Activated CD4-positive, alpha-beta T cell treated with anti-CD3 and anti-CD28 coated beads, Interleukin-2, amount 10 ng/mL, durations not matched to agents 7 days and 5 days (primary cell): ENCODE results near the gene CAMK4. TPM values are rescaled to one million over a fixed set of nuclear protein-coding genes. Genes with fewer than 3 reads are reported as not detected.

Experiments used
- CTCF ChIA-PET: fragments of 350-600 bp; sonication (Branson Sonifier 250); formaldehyde crosslinking; loops from one replicate; lab custom pipeline; 2021; ENCODE audit warnings: antibody characterized with exemption; lab: Charles Lee
- POLR2A ChIA-PET: fragments of 350-600 bp; sonication (Branson Sonifier 250); formaldehyde crosslinking; loops from one replicate; lab custom pipeline; 2021; ENCODE audit warnings: antibody characterized with exemption; lab: Charles Lee
- DNase-seq: peaks from one replicate; pipeline ENCODE4 v3.0.0-alpha.2; 2020
- H3K27ac Mint-ChIP-seq: one replicate; pipeline ENCODE4 v1.8.0; 2021; ENCODE audit warnings: mild to moderate bottlenecking, moderate library complexity, mixed read lengths
- H3K27me3 Mint-ChIP-seq: one replicate; pipeline ENCODE4 v1.8.0; 2021; ENCODE audit warnings: mixed read lengths
- H3K36me3 Mint-ChIP-seq: one replicate; pipeline ENCODE4 v1.8.0; 2021; ENCODE audit warnings: low read depth, mixed read lengths
- H3K4me1 Mint-ChIP-seq: one replicate; pipeline ENCODE4 v1.8.0; 2021; ENCODE audit warnings: mixed read lengths
- H3K4me3 Mint-ChIP-seq: one replicate; pipeline ENCODE4 v1.8.0; 2021; ENCODE audit warnings: mild to moderate bottlenecking, moderate library complexity, mixed read lengths
- H3K9me3 Mint-ChIP-seq: one replicate; pipeline ENCODE4 v1.8.0; 2021; ENCODE audit warnings: mixed read lengths
- total RNA-seq, 2 experiments: library from RNA; stranded (reverse); gene quantifications; one replicate each; pipeline ENCODE4 v1.2.3, GENCODE V29; 2021

CAMK4 gene
- total RNA-seq, 2 experiments from 2014 or later: 138 to 139 TPM

GRCh38 chr5:111231119-111231518 lies 6.9 kb downstream of the CAMK4 start:
- no peaks in the 10 kb centered on the region for H3K27me3 Mint-ChIP-seq
- H3K9me3 Mint-ChIP-seq: no peaks in the 10 kb centered on the region
- POLR2A ChIA-PET: no interaction called here
- H3K36me3 Mint-ChIP-seq: peaks cover 57% of the 10 kb centered on the region
- CTCF ChIA-PET: interaction anchor here (1.9 to 2.4 kb wide), 2 partner anchors 16 to 23 kb away, joined by 8 to 11 read pairs; no protein-coding TSS in a partner anchor
- peaks cover 80% of the 10 kb centered on the region for H3K4me1 Mint-ChIP-seq
- peak overlapping the region; percentile 57 for H3K4me3 Mint-ChIP-seq
- peak overlapping the region; percentile 86 for H3K27ac Mint-ChIP-seq
- DNase-seq: no peak

- ChIA-PET POLR2A (no interaction called here), CTCF (interaction anchor here (0.9 to 2.4 kb wide), 3 partner anchors 8 to 62 kb away, joined by 3 to 6 read pairs (median 3); partner anchors contain the start of gene CAMK4)
- Mint-ChIP-seq H3K36me3 (peaks cover 59% of the 10 kb centered on the region), H3K27ac (peak overlapping the region; percentile 93), H3K27me3 (no peaks in the 10 kb centered on the region), H3K4me1 (peaks cover 85% of the 10 kb centered on the region), H3K4me3 (peak overlapping the region; percentile 67), H3K9me3 (no peaks in the 10 kb centered on the region)
- DNase-seq: peak; percentile 50
Observed at GRCh38 chr5:111232311-111233051, 8.3 kb downstream of the CAMK4 start.

GRCh38 chr5:111233052-111233374 lies 8.8 kb downstream of the CAMK4 start:
- Mint-ChIP-seq H3K9me3 (no peaks in the 10 kb centered on the region), H3K27ac (peak overlapping the region; percentile 93), H3K36me3 (peaks cover 56% of the 10 kb centered on the region), H3K4me3 (peak overlapping the region; percentile 67), H3K27me3 (no peaks in the 10 kb centered on the region), H3K4me1 (peaks cover 85% of the 10 kb centered on the region)
- peak; percentile 32 for DNase-seq
- POLR2A ChIA-PET: interaction anchor here (0.5 kb wide), 1 partner anchor 160 kb away, joined by 3 read pairs; no protein-coding TSS in a partner anchor
- CTCF ChIA-PET: interaction anchor here (0.9 to 2.4 kb wide), 3 partner anchors 9 to 63 kb away, joined by 3 to 6 read pairs (median 3); partner anchors contain the start of gene CAMK4

- Mint-ChIP-seq H3K4me3 (peak overlapping the region; percentile 42), H3K27ac (peak overlapping the region; percentile 93), H3K27me3 (no peaks in the 10 kb centered on the region), H3K36me3 (peaks cover 61% of the 10 kb centered on the region), H3K4me1 (peaks cover 88% of the 10 kb centered on the region), H3K9me3 (no peaks in the 10 kb centered on the region)
- DNase-seq: no peak
- ChIA-PET POLR2A (no interaction called here), CTCF (interaction anchor here (2.4 to 3.9 kb wide), 2 partner anchors 10 to 12 kb away, joined by 6 to 25 read pairs; partner anchors contain the start of gene CAMK4)
Observed at GRCh38 chr5:111234125-111234524, 9.9 kb downstream of the CAMK4 start.

DNA sequence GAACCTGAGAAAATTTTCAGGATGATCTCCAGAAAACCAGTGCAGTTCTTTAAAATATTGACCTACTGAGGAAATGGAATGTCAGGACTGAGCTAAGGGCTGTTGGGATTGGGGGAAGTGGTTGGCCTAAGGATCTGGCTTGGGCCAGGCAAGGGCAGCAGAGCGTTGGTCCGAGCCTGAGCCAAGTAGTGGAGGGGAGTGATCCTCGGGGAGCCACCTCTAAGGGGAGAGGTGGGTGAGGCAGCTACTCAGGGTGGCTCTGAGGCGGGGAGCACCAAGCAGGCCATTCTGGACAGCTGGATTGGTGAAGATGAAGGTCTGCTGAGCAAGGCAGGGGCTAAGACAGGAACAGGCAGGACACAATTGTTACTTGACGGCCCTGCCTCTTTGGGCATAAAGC lies 11.5 kb downstream of the CAMK4 start:
- Mint-ChIP-seq H3K36me3 (peaks cover 65% of the 10 kb centered on the region), H3K4me3 (peak overlapping the region; percentile 61), H3K27ac (peak overlapping the region; percentile 93), H3K4me1 (peaks cover 87% of the 10 kb centered on the region), H3K9me3 (no peaks in the 10 kb centered on the region), H3K27me3 (no peaks in the 10 kb centered on the region)
- CTCF ChIA-PET: interaction anchor here (0.7 to 3.9 kb wide), 5 partner anchors 10 to 76 kb away, joined by 3 to 25 read pairs (median 6); partner anchors contain the start of gene CAMK4
- POLR2A ChIA-PET: interaction anchor here (0.7 kb wide), 1 partner anchor 1630 kb away, joined by 3 read pairs; no protein-coding TSS in a partner anchor
- no peak for DNase-seq

DNA sequence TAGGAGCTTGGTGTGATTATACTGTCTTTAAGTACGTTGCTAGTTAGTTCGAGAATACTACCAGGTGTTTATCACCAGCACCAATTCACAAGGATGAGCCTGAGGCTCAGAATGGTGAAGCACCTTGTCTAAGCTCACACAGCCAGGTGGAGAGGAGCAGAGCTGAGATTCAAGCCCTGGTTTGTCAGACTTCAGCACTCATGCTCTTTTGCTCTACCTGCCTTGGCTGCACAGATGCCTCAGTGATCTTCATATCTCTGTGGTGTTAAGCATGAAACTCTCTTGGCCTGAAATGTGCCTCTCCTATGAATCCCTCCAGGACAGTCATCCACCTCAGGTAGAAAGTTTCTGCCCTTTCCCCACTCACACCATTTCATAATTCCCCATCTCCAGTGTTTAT lies 12.2 kb downstream of the CAMK4 start:
- H3K4me1 Mint-ChIP-seq: peaks cover 87% of the 10 kb centered on the region
- no peaks in the 10 kb centered on the region for H3K27me3 Mint-ChIP-seq
- DNase-seq: no peak
- POLR2A ChIA-PET: interaction anchor here (0.5 to 1.8 kb wide), 3 partner anchors 9 to 897 kb away, joined by 3 to 6 read pairs (median 3); partner anchors contain the start of gene CAMK4
- no peaks in the 10 kb centered on the region for H3K9me3 Mint-ChIP-seq
- peak overlapping the region; percentile 93 for H3K27ac Mint-ChIP-seq
- H3K36me3 Mint-ChIP-seq: peaks cover 67% of the 10 kb centered on the region
- CTCF ChIA-PET: interaction anchor here (1.1 to 3.9 kb wide), 3 partner anchors 10 to 15 kb away, joined by 3 to 25 read pairs (median 20); partner anchors contain the start of gene CAMK4
- H3K4me3 Mint-ChIP-seq: peak overlapping the region; percentile 61

GRCh38 chr5:111236995-111237394 lies 12.8 kb downstream of the CAMK4 start:
- Mint-ChIP-seq H3K27me3 (no peaks in the 10 kb centered on the region), H3K36me3 (peaks cover 70% of the 10 kb centered on the region), H3K4me1 (peaks cover 88% of the 10 kb centered on the region), H3K9me3 (no peaks in the 10 kb centered on the region), H3K4me3 (peak overlapping the region; percentile 61), H3K27ac (peak overlapping the region; percentile 93)
- ChIA-PET CTCF (interaction anchor here (1.1 to 3.9 kb wide), 3 partner anchors 9 to 15 kb away, joined by 3 to 25 read pairs (median 20); partner anchors contain the start of gene CAMK4), POLR2A (interaction anchor here (1.3 to 1.8 kb wide), 2 partner anchors 9 to 13 kb away, joined by 4 to 6 read pairs; partner anchors contain the start of gene CAMK4)
- DNase-seq: no peak

- H3K27me3 Mint-ChIP-seq: no peaks in the 10 kb centered on the region
- ChIA-PET CTCF (interaction anchor here (1.1 to 3.9 kb wide), 3 partner anchors 9 to 16 kb away, joined by 3 to 25 read pairs (median 20); partner anchors contain the start of gene CAMK4), POLR2A (interaction anchor here (1.3 to 1.8 kb wide), 2 partner anchors 9 to 14 kb away, joined by 4 to 6 read pairs; partner anchors contain the start of gene CAMK4)
- DNase-seq: no peak
- H3K4me3 Mint-ChIP-seq: peak overlapping the region; percentile 61
- peak overlapping the region; percentile 93 for H3K27ac Mint-ChIP-seq
- peaks cover 71% of the 10 kb centered on the region for H3K36me3 Mint-ChIP-seq
- H3K4me1 Mint-ChIP-seq: peaks cover 86% of the 10 kb centered on the region
- H3K9me3 Mint-ChIP-seq: no peaks in the 10 kb centered on the region
Observed at GRCh38 chr5:111237470-111237869, 13.3 kb downstream of the CAMK4 start.

DNA sequence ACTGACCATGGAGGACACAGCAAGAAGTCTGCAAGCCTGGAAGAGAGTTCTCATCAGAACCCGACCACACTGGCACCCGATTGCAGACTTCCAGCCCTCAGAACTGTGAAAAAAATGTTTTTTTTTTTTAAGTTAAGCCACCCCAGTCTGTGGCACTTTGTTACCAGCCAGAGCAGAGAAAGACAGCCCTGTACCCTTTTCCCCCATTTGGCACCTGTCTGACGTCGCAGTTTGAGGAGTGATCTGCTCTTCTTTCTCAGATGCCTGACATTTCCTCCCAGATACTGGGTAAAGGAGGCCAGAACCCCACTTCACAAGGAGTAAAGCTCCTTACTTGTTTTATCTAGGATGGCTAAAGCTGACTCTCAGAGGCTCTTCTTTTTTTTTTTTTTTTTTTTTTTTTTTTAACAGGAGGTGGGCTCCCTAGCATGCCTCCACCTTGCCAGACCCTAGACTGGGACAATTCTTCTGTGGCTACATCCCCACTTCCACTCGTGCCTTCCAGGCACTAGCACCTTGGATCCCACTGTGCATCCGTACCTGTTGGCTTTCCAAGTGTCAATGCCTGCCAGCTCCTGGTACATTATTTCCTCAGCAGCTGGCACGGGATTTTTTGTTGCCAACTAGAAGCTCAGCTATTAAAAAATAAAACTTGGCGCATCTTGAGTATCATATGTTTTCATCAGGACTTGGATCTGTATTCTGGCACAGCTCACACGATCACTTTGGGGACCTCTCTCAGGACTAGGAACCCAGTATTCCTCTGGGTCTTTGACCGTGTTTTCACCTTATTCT lies 14.4 kb downstream of the CAMK4 start:
- no peak for DNase-seq
- Mint-ChIP-seq H3K4me1 (peaks cover 89% of the 10 kb centered on the region), H3K36me3 (peaks cover 73% of the 10 kb centered on the region), H3K4me3 (peak overlapping the region; percentile 10), H3K27ac (peak overlapping the region; percentile 93), H3K9me3 (no peaks in the 10 kb centered on the region), H3K27me3 (no peaks in the 10 kb centered on the region)
- CTCF ChIA-PET: interaction anchor here (0.5 to 3.8 kb wide), 3 partner anchors 12 to 1536 kb away, joined by 3 to 13 read pairs (median 3); no protein-coding TSS in a partner anchor
- POLR2A ChIA-PET: no interaction called here

GRCh38 chr5:111241696-111242095 lies 17.5 kb downstream of the CAMK4 start:
- Mint-ChIP-seq H3K4me1 (peaks cover 86% of the 10 kb centered on the region), H3K4me3 (no peak overlapping the region), H3K36me3 (peaks cover 74% of the 10 kb centered on the region), H3K9me3 (no peaks in the 10 kb centered on the region), H3K27me3 (no peaks in the 10 kb centered on the region), H3K27ac (no peak overlapping the region)
- CTCF ChIA-PET: interaction anchor here (1.3 to 3.8 kb wide), 2 partner anchors 9 to 13 kb away, joined by 4 to 13 read pairs; no protein-coding TSS in a partner anchor
- no peak for DNase-seq
- POLR2A ChIA-PET: no interaction called here

- ChIA-PET CTCF (no interaction called here), POLR2A (no interaction called here)
- peaks cover 81% of the 10 kb centered on the region for H3K4me1 Mint-ChIP-seq
- no peak for DNase-seq
- H3K9me3 Mint-ChIP-seq: no peaks in the 10 kb centered on the region
- H3K27me3 Mint-ChIP-seq: no peaks in the 10 kb centered on the region
- H3K4me3 Mint-ChIP-seq: no peak overlapping the region
- peaks cover 66% of the 10 kb centered on the region for H3K36me3 Mint-ChIP-seq
- H3K27ac Mint-ChIP-seq: no peak overlapping the region
Observed at GRCh38 chr5:111242606-111243005, 18.4 kb downstream of the CAMK4 start.

DNA sequence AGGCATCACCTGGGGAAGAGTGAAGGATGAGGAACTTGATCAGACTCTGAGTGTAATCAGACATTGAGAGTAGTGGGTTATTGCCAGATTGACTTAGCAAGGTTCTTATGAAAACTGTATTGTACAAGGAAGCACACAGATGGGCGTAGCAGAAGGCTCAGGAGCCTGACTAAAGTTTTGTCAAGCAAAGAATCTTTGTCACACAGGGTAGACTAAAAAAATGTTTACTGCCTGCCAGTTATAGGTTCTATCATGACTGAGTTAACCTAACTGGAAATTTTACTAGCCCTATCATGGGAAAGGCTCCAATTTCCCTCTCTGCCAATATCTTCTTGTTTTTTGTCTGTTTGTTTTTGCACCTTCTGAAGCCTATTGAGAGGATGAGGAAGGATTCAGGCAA lies 19.1 kb downstream of the CAMK4 start:
- peaks cover 64% of the 10 kb centered on the region for H3K36me3 Mint-ChIP-seq
- DNase-seq: no peak
- ChIA-PET POLR2A (no interaction called here), CTCF (interaction anchor here (0.7 to 2.9 kb wide), 3 partner anchors 12 to 25 kb away, joined by 3 to 15 read pairs (median 3); no protein-coding TSS in a partner anchor)
- peak overlapping the region; percentile 51 for H3K27ac Mint-ChIP-seq
- H3K4me1 Mint-ChIP-seq: peaks cover 81% of the 10 kb centered on the region
- H3K27me3 Mint-ChIP-seq: no peaks in the 10 kb centered on the region
- no peaks in the 10 kb centered on the region for H3K9me3 Mint-ChIP-seq
- H3K4me3 Mint-ChIP-seq: no peak overlapping the region
